Measurements from ENCODE around the gene KRT6A.

DNA sequence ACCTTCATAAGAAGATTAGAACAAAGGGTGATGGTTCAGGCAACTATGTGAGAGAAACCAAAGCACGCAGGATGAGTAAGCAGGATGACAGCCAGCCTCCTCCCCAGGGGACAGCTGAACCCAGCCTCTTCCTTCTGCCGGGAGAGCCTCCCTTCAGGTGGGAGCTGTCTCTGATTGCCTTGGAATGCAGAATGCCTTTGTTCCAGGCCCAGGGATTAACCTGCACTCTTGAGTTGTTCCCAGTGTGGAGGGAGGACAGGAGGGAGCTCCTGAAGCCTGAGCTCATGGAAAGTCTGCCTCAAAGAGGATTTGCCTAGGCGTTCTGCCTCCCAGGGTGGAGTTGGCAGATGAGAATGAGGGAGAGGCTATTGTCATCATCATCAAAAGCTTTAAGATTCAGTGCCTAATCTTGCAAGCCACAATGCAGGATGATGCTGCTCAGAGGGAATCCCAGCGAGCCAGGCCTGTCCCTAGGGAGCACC lies 3.6 kb upstream of the KRT6A start:
- no peak for TF ChIP-seq POLR2A (IDR thresholded peaks at IDR 0.05; ENCODE audit: low read depth, low read length)
- no peak for TF ChIP-seq POLR2AphosphoS5 (IDR thresholded peaks at IDR 0.05; ENCODE audit: low read depth, low read length)
- no peak for TF ChIP-seq TAF1 (IDR thresholded peaks at IDR 0.05; ENCODE audit: borderline replicate concordance, low read depth, low read length)

Measured in GM12892 (cell line).